IPS-15b (cell line): ENCODE results near the gene SCGB1A1.
"Not testable (repeated sequence)": the region's sequence is repeated elsewhere in the genome, so short reads cannot be mapped to it uniquely, and the experiment has no call there.

Source experiments
- H3K27me3 ChIP-seq: one replicate; pipeline ENCODE4 v1.6.1; 2013; ENCODE audit warnings: low read length; ENCODE audit not compliant: control insufficient read depth, insufficient read depth
- H3K36me3 ChIP-seq: one replicate; pipeline ENCODE4 v1.6.1; 2013; ENCODE audit warnings: low read length; ENCODE audit not compliant: control insufficient read depth, insufficient read depth
- H3K4me1 ChIP-seq: one replicate; pipeline ENCODE4 v1.6.1; 2013; ENCODE audit warnings: mild to moderate bottlenecking, low read length; ENCODE audit not compliant: control insufficient read depth, insufficient read depth
- H3K4me3 ChIP-seq: one replicate; pipeline ENCODE4 v1.5.1; 2013; ENCODE audit warnings: low read depth, low read length
- H3K9ac ChIP-seq: one replicate; pipeline ENCODE4 v1.6.1; 2013; ENCODE audit warnings: low read depth, mild to moderate bottlenecking, low read length
- H3K9me3 ChIP-seq: one replicate; pipeline ENCODE4 v1.6.1; 2013; ENCODE audit warnings: mild to moderate bottlenecking, low read length; ENCODE audit not compliant: control insufficient read depth, insufficient read depth

SCGB1A1 gene

GRCh38 chr11:62418733-62419132 lies at the start of gene SCGB1A1:
SCGB1A1 (plus strand) TSS chr11:62419033; CDS start chr11:62419096, 63 bp downstream.
- Histone ChIP-seq H3K4me3 (no peak within 1 kb of the TSS), H3K9me3 (no peaks in the 10 kb centered on the region), H3K27me3 (peaks cover 4% of the 10 kb centered on the region), H3K9ac (no peak within 1 kb of the TSS), H3K36me3 (no peaks in the 10 kb centered on the region), H3K4me1 (no peaks in the 10 kb centered on the region)

- Histone ChIP-seq H3K4me3 (no peak overlapping the region), H3K9ac (no peak overlapping the region), H3K9me3 (no peaks in the 10 kb centered on the region), H3K27me3 (no peaks in the 10 kb centered on the region), H3K36me3 (no peaks in the 10 kb centered on the region), H3K4me1 (no peaks in the 10 kb centered on the region)
These were observed 47.9 kb upstream of the SCGB1A1 start for GRCh38 chr11:62370743-62371440.

GRCh38 chr11:62372871-62373270 lies 46.0 kb upstream of the SCGB1A1 start:
- Histone ChIP-seq H3K36me3 (no peaks in the 10 kb centered on the region), H3K9ac (no peak overlapping the region), H3K4me3 (no peak overlapping the region), H3K27me3 (no peaks in the 10 kb centered on the region), H3K4me1 (no peaks in the 10 kb centered on the region), H3K9me3 (no peaks in the 10 kb centered on the region)

- no peak overlapping the region for H3K9ac ChIP-seq
- H3K36me3 ChIP-seq: no peaks in the 10 kb centered on the region
- no peak overlapping the region for H3K4me3 ChIP-seq
- no peaks in the 10 kb centered on the region for H3K9me3 ChIP-seq
- H3K27me3 ChIP-seq: no peaks in the 10 kb centered on the region
- no peaks in the 10 kb centered on the region for H3K4me1 ChIP-seq
These were observed 45.2 kb upstream of the SCGB1A1 start for GRCh38 chr11:62373464-62374119.

GRCh38 chr11:62374801-62375200 lies 44.0 kb upstream of the SCGB1A1 start:
- H3K27me3 ChIP-seq: no peaks in the 10 kb centered on the region
- no peaks in the 10 kb centered on the region for H3K4me1 ChIP-seq

GRCh38 chr11:62378459-62379063 lies 40.3 kb upstream of the SCGB1A1 start:
- not testable (repeated sequence) for H3K27me3 ChIP-seq, H3K4me3 ChIP-seq, H3K4me1 ChIP-seq, H3K36me3 ChIP-seq, H3K9me3 ChIP-seq, H3K9ac ChIP-seq

More at GRCh38 chr11:62374801-62375200, 44.0 kb upstream of the SCGB1A1 start:
- Histone ChIP-seq H3K36me3 (no peaks in the 10 kb centered on the region), H3K9me3 (no peaks in the 10 kb centered on the region), H3K9ac (no peak overlapping the region), H3K4me3 (no peak overlapping the region)

- not testable (repeated sequence) for H3K4me3 ChIP-seq, H3K36me3 ChIP-seq, H3K9me3 ChIP-seq, H3K9ac ChIP-seq, H3K4me1 ChIP-seq, H3K27me3 ChIP-seq
These were observed 39.2 kb upstream of the SCGB1A1 start for GRCh38 chr11:62379586-62379985.

- not testable (repeated sequence) for H3K36me3 ChIP-seq, H3K9me3 ChIP-seq, H3K27me3 ChIP-seq, H3K4me1 ChIP-seq, H3K9ac ChIP-seq, H3K4me3 ChIP-seq
These were observed 38.0 kb upstream of the SCGB1A1 start for GRCh38 chr11:62380821-62381245.

- Histone ChIP-seq H3K4me1 (no peaks in the 10 kb centered on the region), H3K4me3 (no peak overlapping the region), H3K27me3 (no peaks in the 10 kb centered on the region), H3K9ac (no peak overlapping the region), H3K36me3 (no peaks in the 10 kb centered on the region), H3K9me3 (no peaks in the 10 kb centered on the region)
These were observed 35.0 kb upstream of the SCGB1A1 start for GRCh38 chr11:62383822-62384221.

GRCh38 chr11:62386083-62386482 lies 32.8 kb upstream of the SCGB1A1 start:
- H3K4me1 ChIP-seq, H3K9ac ChIP-seq, H3K4me3 ChIP-seq, H3K36me3 ChIP-seq, H3K9me3 ChIP-seq, H3K27me3 ChIP-seq: not testable (repeated sequence)

GRCh38 chr11:62387381-62387780 lies 31.5 kb upstream of the SCGB1A1 start:
- Histone ChIP-seq H3K27me3 (no peaks in the 10 kb centered on the region), H3K4me1 (no peaks in the 10 kb centered on the region), H3K9me3 (no peaks in the 10 kb centered on the region), H3K9ac (no peak overlapping the region), H3K36me3 (no peaks in the 10 kb centered on the region), H3K4me3 (no peak overlapping the region)

- H3K4me3 ChIP-seq: no peak overlapping the region
- no peaks in the 10 kb centered on the region for H3K9me3 ChIP-seq
- H3K27me3 ChIP-seq: no peaks in the 10 kb centered on the region
- no peaks in the 10 kb centered on the region for H3K36me3 ChIP-seq
- no peaks in the 10 kb centered on the region for H3K4me1 ChIP-seq
- no peak overlapping the region for H3K9ac ChIP-seq
These were observed 29.8 kb upstream of the SCGB1A1 start for GRCh38 chr11:62388999-62389398.
